Measurements from ENCODE around the gene KCNA2. TPM values are rescaled to one million over a fixed set of nuclear protein-coding genes. Genes with fewer than 3 reads are reported as not detected.

KCNA2 gene
- total and polyA plus RNA-seq, 2 of the 13 experiments (the other 11 are each of a cell fraction or from before 2014, with no cell fraction given) = not detected

DNA sequence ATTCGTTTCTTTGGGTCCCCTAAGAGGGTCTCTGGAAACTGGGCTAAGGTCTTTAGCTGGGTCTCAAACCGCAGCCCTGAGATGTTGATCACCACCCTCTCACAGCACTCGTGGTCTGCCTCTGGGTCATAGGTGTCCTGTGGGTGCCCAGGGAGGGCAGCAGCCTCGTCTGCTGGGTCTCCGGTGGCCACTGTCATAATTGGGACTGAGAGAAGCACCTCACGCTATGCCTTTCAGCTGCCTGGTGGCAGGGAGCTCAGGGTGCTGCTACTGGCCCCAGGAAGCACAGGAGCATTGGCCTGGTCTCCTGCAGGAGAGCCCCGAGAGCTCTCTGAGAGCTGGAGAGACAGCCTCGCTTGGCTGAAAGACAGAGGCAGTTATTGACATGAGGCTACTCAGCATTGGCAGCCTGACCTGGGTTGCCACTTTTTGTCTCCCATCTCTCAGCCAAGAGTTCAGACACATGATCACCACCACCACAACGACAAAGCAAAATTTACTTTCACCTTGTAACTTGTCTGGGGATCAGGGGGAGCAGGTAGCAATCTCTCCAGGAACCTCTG is 1.5 kb downstream of the KCNA2 start:
- WGBS (ENCODE audit: low lambda C conversion rate) = 0% methylated on average over 1 of the region's 9 CpGs
- intact Hi-C loops (cut with micrococcal nuclease; ENCODE audit: unreplicated experiment) = no loop called here
- Histone ChIP-seq H3K9me3 (ENCODE audit: low read length) (no peaks in the 10 kb centered on the region), H4K20me1 (ENCODE audit: insufficient read depth, low read length) (no peaks in the 10 kb centered on the region), H2AFZ (ENCODE audit: low read length) (no peak overlapping the region), H3K27me3 (ENCODE audit: control insufficient read depth in 1 of 2, insufficient read depth in 2 of 2, low read length in 2 of 2) (peaks cover 12 to 70% of the 10 kb centered on the region in 2 experiments), H3K36me3 (replicated peaks in 1 of 2; ENCODE audit: control insufficient read depth in 1 of 2, insufficient read depth in 2 of 2, low read length in 2 of 2) (no peaks in the 10 kb centered on the region), H3K4me3 (replicated peaks in 1 of 3; ENCODE audit: insufficient read depth in 1 of 3, low read depth in 2 of 3, low read length in 3 of 3) (no peak overlapping the region), H3K4me2 (ENCODE audit: low read depth, low read length) (no peak overlapping the region), H3K27ac (ENCODE audit: extremely low read length, insufficient read depth, low read length) (no peak overlapping the region), H3K4me1 (ENCODE audit: insufficient read depth, low read length) (no peaks in the 10 kb centered on the region; the same call in 1 of the 2 replicates), H3K79me2 (ENCODE audit: insufficient read depth, low read length) (no peaks in the 10 kb centered on the region), H3K9ac (ENCODE audit: insufficient read depth, low read depth, low read length) (no peak overlapping the region)
- DNase-seq (ENCODE audit: low spot score) = no peak
- CTCF ChIA-PET (ENCODE audit: low intra/inter-chr PET ratio, low total read pairs) = no interaction called here
- BruUV-seq (replicated peaks) = no TSS peak
- in situ Hi-C loops (cut with HindIII; ENCODE audit: extremely low pct_ligation_motif_present, low pct_unique_long_range_greater_than_20kb) = no loop called here
- no peak for FAIRE-seq
- ATAC-seq = no peak
- POLR2A ChIA-PET = no interaction called here
- TF ChIP-seq, protein P1, sequence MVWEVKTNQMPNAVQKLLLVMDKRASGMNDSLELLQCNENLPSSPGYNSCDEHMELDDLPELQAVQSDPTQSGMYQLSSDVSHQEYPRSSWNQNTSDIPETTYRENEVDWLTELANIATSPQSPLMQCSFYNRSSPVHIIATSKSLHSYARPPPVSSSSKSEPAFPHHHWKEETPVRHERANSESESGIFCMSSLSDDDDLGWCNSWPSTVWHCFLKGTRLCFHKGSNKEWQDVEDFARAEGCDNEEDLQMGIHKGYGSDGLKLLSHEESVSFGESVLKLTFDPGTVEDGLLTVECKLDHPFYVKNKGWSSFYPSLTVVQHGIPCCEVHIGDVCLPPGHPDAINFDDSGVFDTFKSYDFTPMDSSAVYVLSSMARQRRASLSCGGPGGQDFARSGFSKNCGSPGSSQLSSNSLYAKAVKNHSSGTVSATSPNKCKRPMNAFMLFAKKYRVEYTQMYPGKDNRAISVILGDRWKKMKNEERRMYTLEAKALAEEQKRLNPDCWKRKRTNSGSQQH (CRISPR knock-in tag; IDR thresholded peaks at IDR 0.05; ENCODE audit: low read depth) = no peak
- TF ChIP-seq, protein P2, sequence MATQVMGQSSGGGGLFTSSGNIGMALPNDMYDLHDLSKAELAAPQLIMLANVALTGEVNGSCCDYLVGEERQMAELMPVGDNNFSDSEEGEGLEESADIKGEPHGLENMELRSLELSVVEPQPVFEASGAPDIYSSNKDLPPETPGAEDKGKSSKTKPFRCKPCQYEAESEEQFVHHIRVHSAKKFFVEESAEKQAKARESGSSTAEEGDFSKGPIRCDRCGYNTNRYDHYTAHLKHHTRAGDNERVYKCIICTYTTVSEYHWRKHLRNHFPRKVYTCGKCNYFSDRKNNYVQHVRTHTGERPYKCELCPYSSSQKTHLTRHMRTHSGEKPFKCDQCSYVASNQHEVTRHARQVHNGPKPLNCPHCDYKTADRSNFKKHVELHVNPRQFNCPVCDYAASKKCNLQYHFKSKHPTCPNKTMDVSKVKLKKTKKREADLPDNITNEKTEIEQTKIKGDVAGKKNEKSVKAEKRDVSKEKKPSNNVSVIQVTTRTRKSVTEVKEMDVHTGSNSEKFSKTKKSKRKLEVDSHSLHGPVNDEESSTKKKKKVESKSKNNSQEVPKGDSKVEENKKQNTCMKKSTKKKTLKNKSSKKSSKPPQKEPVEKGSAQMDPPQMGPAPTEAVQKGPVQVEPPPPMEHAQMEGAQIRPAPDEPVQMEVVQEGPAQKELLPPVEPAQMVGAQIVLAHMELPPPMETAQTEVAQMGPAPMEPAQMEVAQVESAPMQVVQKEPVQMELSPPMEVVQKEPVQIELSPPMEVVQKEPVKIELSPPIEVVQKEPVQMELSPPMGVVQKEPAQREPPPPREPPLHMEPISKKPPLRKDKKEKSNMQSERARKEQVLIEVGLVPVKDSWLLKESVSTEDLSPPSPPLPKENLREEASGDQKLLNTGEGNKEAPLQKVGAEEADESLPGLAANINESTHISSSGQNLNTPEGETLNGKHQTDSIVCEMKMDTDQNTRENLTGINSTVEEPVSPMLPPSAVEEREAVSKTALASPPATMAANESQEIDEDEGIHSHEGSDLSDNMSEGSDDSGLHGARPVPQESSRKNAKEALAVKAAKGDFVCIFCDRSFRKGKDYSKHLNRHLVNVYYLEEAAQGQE (IDR thresholded peaks at IDR 0.05; ENCODE audit: borderline replicate concordance in 1 of 2, low read depth in 1 of 2, low read length in 2 of 2) = no peak
- TF ChIP-seq, protein P3, sequence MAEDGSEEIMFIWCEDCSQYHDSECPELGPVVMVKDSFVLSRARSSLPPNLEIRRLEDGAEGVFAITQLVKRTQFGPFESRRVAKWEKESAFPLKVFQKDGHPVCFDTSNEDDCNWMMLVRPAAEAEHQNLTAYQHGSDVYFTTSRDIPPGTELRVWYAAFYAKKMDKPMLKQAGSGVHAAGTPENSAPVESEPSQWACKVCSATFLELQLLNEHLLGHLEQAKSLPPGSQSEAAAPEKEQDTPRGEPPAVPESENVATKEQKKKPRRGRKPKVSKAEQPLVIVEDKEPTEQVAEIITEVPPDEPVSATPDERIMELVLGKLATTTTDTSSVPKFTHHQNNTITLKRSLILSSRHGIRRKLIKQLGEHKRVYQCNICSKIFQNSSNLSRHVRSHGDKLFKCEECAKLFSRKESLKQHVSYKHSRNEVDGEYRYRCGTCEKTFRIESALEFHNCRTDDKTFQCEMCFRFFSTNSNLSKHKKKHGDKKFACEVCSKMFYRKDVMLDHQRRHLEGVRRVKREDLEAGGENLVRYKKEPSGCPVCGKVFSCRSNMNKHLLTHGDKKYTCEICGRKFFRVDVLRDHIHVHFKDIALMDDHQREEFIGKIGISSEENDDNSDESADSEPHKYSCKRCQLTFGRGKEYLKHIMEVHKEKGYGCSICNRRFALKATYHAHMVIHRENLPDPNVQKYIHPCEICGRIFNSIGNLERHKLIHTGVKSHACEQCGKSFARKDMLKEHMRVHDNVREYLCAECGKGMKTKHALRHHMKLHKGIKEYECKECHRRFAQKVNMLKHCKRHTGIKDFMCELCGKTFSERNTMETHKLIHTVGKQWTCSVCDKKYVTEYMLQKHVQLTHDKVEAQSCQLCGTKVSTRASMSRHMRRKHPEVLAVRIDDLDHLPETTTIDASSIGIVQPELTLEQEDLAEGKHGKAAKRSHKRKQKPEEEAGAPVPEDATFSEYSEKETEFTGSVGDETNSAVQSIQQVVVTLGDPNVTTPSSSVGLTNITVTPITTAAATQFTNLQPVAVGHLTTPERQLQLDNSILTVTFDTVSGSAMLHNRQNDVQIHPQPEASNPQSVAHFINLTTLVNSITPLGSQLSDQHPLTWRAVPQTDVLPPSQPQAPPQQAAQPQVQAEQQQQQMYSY (CRISPR knock-in tag; IDR thresholded peaks at IDR 0.05) = no peak
- TF ChIP-seq ZNF292 (CRISPR knock-in tag; IDR thresholded peaks at IDR 0.05; ENCODE audit: borderline replicate concordance, low read depth) (no peak), ZNF772 (CRISPR knock-in tag; IDR thresholded peaks at IDR 0.05) (no peak), NFYB (CRISPR knock-in tag; IDR thresholded peaks at IDR 0.05) (no peak), ZSCAN31 (CRISPR knock-in tag; IDR thresholded peaks at IDR 0.05; ENCODE audit: low read depth) (no peak)
- TF ChIP-seq, protein P4, sequence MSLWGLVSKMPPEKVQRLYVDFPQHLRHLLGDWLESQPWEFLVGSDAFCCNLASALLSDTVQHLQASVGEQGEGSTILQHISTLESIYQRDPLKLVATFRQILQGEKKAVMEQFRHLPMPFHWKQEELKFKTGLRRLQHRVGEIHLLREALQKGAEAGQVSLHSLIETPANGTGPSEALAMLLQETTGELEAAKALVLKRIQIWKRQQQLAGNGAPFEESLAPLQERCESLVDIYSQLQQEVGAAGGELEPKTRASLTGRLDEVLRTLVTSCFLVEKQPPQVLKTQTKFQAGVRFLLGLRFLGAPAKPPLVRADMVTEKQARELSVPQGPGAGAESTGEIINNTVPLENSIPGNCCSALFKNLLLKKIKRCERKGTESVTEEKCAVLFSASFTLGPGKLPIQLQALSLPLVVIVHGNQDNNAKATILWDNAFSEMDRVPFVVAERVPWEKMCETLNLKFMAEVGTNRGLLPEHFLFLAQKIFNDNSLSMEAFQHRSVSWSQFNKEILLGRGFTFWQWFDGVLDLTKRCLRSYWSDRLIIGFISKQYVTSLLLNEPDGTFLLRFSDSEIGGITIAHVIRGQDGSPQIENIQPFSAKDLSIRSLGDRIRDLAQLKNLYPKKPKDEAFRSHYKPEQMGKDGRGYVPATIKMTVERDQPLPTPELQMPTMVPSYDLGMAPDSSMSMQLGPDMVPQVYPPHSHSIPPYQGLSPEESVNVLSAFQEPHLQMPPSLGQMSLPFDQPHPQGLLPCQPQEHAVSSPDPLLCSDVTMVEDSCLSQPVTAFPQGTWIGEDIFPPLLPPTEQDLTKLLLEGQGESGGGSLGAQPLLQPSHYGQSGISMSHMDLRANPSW (CRISPR knock-in tag; IDR thresholded peaks at IDR 0.05; ENCODE audit: borderline replicate concordance) = no peak
- TF ChIP-seq, protein P5, sequence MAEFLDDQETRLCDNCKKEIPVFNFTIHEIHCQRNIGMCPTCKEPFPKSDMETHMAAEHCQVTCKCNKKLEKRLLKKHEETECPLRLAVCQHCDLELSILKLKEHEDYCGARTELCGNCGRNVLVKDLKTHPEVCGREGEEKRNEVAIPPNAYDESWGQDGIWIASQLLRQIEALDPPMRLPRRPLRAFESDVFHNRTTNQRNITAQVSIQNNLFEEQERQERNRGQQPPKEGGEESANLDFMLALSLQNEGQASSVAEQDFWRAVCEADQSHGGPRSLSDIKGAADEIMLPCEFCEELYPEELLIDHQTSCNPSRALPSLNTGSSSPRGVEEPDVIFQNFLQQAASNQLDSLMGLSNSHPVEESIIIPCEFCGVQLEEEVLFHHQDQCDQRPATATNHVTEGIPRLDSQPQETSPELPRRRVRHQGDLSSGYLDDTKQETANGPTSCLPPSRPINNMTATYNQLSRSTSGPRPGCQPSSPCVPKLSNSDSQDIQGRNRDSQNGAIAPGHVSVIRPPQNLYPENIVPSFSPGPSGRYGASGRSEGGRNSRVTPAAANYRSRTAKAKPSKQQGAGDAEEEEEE (CRISPR knock-in tag; IDR thresholded peaks at IDR 0.05; ENCODE audit: borderline replicate concordance) = no peak
